Activated CD8-positive, alpha-beta memory T cell treated with anti-CD3 and anti-CD28 coated beads, Interleukin-2, amount 50 U/mL, for 1 hour (primary cell): ENCODE results near the gene BTG1.
A peak's percentile ranks its signal among the peaks of the same experiment; 100 is the strongest.
"Not testable (repeated sequence)": the region's sequence is repeated elsewhere in the genome, so short reads cannot be mapped to it uniquely, and the experiment has no call there.

Experiments used
- DNase-seq: peaks from one replicate; pipeline ENCODE4 v3.0.0-alpha.2; 2020; ENCODE audit errors: extremely low read depth

The BTG1 gene

DNA sequence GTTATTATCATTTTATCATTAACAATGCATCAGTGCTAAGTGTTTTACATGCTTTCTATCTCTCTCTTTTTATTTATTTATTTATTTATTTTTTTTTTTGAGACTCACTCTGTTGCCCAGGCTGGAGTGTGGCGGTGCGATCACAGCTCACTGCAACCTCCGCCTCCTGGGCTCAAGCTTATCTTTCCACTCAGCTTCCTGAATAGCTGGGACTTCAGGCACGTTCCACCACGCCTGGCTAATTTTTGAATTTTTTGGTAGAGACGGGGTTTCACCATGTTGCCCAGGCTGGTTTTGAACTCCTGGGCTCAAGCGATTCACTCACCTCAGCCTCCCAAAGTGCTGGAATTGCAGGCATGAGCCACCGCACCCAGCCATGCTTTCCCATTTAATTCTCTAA lies 3.9 kb upstream of the BTG1 start:
- no peak for DNase-seq

- DNase-seq = no peak
Observed at GRCh38 chr12:92147491-92147890, 1.8 kb upstream of the BTG1 start.

DNA sequence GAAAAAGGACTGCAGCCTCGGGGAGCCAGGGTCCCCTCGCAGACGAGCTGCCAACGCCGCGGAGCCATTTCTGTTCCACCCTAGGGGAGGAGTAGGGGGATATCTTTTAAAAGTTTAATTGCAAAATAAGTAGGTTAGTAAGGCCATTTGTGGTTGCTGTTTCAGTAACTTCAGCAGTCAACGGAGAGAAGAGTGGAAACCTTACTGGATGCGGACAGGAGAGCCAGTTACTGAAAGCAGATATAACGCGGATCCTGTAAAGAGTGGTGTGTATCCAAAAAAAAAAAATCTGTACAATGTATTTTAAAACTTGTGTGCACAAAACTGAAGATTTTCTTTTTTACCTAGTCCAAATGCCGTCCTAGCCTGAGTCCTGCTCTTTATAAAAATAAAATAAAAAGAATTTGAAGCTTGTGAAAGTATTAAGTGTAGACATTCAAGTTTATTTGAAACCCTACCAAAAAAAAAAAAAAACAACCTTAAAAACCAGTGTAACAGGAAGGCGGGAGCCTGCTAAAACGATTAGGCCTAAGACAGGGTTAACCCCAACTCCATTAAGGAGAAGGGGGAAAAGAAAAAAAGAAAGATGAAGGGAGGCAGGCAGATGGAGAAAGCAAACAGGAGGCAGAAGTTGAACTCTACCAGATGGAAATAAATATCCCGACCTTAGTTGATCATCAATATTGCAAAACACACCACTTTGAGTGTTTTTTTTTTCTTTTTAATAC lies 1.0 kb upstream of the BTG1 start:
- DNase-seq = no peak

- DNase-seq = no peak
Observed at GRCh38 chr12:92145481-92145730, 240 bp downstream of the BTG1 start.

DNA sequence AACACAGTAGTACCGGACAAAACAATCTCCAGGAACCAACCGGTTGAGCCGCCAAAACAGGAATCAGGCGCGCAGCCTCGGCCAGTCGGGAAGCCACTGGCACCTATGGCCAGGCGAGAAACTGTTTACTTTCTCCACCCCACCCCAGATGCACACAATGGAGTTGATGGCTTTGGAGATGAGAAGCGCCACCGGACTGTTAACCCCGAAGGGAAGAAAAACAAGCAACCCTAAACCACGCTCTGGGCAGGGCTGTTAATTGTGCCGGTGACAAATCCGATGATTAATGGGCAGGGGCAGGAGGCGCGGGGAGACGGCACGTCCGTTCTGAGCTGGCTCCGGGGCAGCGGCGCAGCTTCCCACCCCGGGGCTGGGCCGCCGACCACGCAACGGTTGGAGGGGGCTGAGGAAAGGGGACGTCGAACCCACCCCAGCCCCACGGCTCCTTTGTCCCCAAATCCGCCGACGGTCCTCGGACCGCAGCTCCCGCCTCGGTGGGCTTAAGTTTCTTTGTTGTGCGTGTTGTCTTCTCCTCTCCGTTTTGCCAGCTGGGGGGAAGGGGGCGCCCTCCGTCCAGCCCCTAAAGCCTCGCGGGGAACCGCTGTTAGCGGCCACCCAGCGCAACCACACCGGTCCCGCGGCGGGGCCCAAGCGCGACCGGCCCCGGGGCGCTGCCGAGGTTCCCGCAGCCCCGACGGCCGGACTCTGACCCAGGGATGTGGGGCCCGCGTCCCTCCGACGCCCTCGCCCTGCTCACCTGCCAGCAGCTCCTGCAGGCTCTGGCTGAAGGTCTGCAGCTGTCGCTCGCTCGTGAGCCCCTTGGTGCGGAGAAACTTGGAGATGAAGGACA lies 790 bp downstream of the BTG1 start:
- DNase-seq = no peak

- DNase-seq = peak; percentile 60
Observed at GRCh38 chr12:92143686-92144630, 1.7 kb downstream of the BTG1 start.

- no peak for DNase-seq
Observed at GRCh38 chr12:92143258-92143657, 2.4 kb downstream of the BTG1 start.

DNA sequence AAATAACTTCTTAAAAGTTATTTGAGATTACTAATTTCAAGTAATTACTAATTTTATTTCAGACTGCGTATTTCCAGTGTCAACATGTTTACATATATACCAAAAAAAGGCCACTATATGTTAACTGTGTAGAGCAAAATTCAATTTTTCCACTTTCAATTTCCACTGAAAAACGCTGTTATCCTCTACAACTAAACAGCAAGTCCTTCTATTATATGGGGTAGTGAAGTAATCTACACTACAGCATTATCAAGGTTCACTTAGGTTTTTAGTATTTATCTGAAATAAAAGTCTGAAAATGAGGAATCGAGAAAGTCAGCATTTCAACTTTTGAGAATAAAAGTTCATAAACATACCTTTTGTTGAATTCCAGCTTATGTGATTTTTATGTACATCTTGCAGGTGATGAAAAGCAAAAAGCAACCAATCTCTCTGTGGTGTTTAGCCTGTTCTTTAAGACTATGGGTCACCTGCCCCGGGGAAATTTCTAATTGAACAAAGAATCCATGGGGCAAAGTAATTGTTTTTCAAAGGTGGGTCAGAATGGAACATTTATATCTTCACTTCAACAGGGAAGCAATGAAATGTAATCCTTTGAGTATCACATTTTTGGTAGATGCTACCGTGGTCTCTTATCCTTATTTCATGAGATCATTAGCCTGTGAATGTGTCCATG lies 3.3 kb downstream of the BTG1 start:
- no peak for DNase-seq

DNA sequence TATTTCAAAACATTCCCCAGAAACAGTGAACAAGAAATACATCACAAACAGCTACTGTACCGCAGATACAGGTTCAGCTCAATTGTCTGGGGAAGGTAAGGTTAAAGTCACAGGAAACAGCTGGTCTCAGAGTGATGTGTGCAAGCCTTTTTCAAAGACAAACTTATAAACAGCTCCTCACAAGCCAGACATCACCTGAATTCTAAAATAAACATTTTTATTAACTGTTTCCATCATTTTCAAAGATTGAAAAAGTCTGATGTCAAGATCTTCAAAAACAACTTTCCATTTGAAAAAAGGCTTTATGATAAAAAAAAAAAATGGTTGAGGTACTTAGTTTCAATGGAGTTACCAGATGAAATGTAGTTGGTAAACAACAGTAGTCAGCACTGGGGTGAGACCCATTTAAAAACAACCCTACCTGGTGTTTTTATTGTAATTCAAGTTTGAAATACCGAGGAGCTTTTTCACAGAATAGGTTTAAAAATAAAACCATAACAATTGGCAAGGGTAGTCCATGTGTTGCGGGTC lies 4.0 kb downstream of the BTG1 start:
- DNase-seq = no peak

GRCh38 chr12:92140896-92141536 lies 4.6 kb downstream of the BTG1 start:
- no peak for DNase-seq

- DNase-seq = no peak
Observed at GRCh38 chr12:92140156-92140555, 5.5 kb downstream of the BTG1 start.

- DNase-seq = no peak
Observed at GRCh38 chr12:92139634-92140150, 6.0 kb downstream of the BTG1 start.

DNA sequence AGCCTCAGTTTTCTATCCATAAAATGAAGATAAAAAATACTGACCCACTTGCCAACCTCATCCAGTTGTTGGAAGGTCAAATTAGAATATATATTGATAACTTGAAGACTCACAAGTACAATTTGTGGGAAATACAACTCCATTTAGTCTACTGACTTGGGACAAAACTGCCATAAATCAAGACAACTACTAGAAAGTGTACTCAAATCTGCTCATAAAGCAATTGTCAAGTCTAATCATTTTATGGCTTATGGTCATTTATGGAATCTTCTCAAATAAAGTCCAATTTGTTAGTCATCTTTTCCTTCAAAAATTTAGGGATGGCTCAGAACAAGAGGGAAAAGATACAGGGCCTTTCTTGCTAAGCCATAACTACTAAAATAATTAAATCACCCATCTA lies 7.0 kb downstream of the BTG1 start:
- DNase-seq = no peak

DNA sequence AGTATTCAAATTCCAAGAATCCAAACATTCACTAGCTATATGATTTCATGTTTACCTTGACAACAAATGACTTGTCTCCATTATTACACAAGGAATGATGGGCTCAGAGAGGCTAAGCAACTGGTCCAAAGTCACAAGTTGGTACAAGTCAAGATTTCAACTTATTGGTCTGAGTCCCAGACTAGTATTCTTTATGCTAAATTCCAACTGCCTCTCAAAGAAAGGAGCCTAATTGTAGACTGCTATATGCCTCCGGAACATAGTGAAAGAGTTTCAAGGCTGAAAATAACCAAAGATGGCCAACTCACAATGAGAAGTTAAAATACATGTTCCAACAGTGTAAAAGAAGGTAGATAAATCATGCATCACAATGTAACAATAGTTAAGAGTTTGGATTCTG lies 7.5 kb downstream of the BTG1 start:
- no peak for DNase-seq

DNA sequence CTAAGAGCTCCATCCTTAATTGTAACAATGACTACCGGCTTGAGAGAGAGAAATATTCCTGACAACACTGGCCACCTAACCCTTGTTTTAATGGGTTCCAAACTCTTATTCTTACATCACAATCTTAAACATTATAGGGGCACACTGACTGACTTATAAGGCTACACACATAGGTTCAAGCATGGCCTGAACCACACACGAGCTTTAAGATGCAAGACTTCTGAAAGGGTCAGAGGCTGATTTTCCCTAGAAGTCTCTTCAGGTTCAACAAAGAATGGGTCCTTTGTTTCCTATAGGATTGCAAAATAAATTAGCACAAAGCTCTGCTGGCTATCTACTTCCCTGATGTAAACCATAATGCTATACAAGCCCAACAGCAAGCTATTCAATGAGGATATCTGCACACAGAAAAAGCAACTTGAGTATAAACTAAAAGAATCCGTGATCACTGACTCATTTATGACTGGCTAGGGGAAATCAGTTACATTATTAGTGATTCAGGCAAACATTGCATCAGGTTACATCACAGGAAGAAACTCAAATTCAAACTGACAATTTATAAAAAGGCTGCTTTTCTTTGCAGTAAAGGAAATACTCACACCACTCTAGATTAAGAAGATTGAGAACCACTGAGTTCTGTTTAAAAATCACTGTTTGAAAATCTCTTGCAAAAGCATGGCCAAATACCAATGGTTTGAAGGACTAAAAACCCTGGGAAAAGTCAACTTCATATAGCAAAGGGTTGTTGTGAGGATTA lies 8.5 kb downstream of the BTG1 start:
- DNase-seq = no peak

- DNase-seq = no peak
Observed at GRCh38 chr12:92136026-92136730, 9.5 kb downstream of the BTG1 start.

- not testable (repeated sequence) for DNase-seq
Observed at GRCh38 chr12:92135541-92135940, 10.1 kb downstream of the BTG1 start.

DNA sequence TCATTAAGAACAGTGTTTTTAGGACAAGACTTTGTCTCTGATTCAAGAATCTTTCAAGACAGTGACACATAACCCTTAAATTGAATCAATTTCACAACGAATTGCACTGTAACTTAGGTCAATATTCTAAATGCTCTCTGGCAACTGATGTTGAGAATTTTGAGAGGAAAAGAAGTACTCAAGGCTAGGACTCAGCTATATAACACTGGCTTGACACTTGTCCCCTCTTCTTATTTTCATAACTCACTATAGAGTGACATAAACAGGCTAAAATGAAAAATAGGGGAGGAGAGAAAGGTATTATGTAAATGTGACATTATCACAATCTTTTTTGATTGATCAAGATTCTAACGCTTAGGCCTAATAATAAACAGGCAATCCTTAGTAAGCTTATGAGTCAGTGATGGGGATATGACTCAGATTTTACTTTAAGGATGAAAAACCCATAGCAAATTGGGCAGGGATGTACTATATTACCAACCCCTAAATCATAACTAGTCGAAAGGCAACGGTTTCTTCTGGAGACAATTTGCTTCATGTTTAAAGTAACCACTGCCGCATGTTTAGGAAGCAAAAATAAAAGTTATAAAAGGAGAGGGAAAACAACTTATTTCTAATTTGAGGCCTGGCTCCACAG lies 10.9 kb downstream of the BTG1 start:
- DNase-seq = no peak
